BJ (cell line): Measurements from ENCODE around the gene CFL2. TPM values are rescaled to one million over a fixed set of nuclear protein-coding genes. Genes with fewer than 3 reads are reported as not detected.

ENCODE experiments used
- CTCF ChIA-PET: fragments of 350-600 bp; formaldehyde crosslinking; extraction: SDS; loops from one replicate; lab custom pipeline; 2021; ENCODE audit warnings: antibody characterized with exemption, inconsistent platforms; lab: Yijun Ruan, JAX
- POLR2A ChIA-PET: fragments of 300-600 bp; sonication (Branson Sonifier 250); formaldehyde crosslinking; extraction: SDS; loops from one replicate; lab custom pipeline; 2021; ENCODE audit warnings: antibody characterized with exemption; lab: Charles Lee
- DNase-seq: peaks from one replicate; pipeline ENCODE4 v3.0.0-alpha.2; 2011; ENCODE audit warnings: low read depth
- H3K27me3 ChIP-seq: 2 replicates; pipeline ENCODE4 v1.6.0; 2011; ENCODE audit warnings: low read length; ENCODE audit not compliant: control insufficient read depth, insufficient read depth
- H3K36me3 ChIP-seq: 2 replicates; pipeline ENCODE4 v1.5.1; 2011; ENCODE audit warnings: low read length; ENCODE audit not compliant: control insufficient read depth, insufficient read depth
- H3K4me3 ChIP-seq: 2 replicates; pipeline ENCODE4 v1.5.1; 2011; ENCODE audit warnings: low read depth, mild to moderate bottlenecking, control low read depth, low read length
- polyA plus RNA-seq: library from polyadenylated mRNA; depleted of rRNA; stranded (reverse); fragments of >200 nt; gene quantifications from 2 replicates; pipeline ENCODE4 v1.2.3, GENCODE V29; 2011
- TF ChIP-seq, protein P1 (sequence below): IDR thresholded peaks from 2 replicates; pipeline ENCODE4 v1.5.1; 2011; ENCODE audit warnings: low read depth, mild to moderate bottlenecking, control low read depth, inconsistent platforms, low read length, moderate library complexity; ENCODE audit not compliant: insufficient read depth

CFL2 gene
- polyA plus RNA-seq, 1 experiment: 81.4 TPM

DNA sequence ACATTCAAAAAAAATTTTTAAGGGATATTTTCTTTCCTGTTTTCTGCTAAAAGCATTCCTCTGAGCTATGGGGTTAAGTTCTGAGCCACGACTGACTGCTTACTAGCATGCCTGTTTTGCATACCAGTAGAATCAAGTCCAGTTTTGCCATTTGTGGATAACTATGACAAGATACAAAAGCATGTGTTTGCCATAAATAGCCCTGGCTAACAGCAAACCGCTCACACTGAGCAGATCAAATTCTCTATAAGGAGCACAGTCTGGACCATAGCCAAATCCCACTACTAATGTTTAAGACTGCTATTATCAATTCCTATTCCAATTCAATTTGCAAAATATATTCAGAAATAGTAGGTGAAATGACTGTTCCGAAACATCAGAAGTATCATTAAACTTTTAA, 3.2 kb downstream of the CFL2 start:
- CTCF ChIA-PET: interaction anchor here (0.7 to 6.0 kb wide), 4 partner anchors 12 to 673 kb away, joined by 3 to 34 read pairs (median 9); no protein-coding TSS in a partner anchor
- H3K27me3 ChIP-seq: no peaks in the 10 kb centered on the region
- DNase-seq: peak; percentile 68
- no peaks in the 10 kb centered on the region for H3K36me3 ChIP-seq
- POLR2A ChIA-PET: interaction anchor here (0.5 to 2.0 kb wide), 2 partner anchors 11 to 184 kb away, joined by 3 to 12 read pairs; no protein-coding TSS in a partner anchor
- no peak overlapping the region for H3K4me3 ChIP-seq
- TF ChIP-seq, protein P1, sequence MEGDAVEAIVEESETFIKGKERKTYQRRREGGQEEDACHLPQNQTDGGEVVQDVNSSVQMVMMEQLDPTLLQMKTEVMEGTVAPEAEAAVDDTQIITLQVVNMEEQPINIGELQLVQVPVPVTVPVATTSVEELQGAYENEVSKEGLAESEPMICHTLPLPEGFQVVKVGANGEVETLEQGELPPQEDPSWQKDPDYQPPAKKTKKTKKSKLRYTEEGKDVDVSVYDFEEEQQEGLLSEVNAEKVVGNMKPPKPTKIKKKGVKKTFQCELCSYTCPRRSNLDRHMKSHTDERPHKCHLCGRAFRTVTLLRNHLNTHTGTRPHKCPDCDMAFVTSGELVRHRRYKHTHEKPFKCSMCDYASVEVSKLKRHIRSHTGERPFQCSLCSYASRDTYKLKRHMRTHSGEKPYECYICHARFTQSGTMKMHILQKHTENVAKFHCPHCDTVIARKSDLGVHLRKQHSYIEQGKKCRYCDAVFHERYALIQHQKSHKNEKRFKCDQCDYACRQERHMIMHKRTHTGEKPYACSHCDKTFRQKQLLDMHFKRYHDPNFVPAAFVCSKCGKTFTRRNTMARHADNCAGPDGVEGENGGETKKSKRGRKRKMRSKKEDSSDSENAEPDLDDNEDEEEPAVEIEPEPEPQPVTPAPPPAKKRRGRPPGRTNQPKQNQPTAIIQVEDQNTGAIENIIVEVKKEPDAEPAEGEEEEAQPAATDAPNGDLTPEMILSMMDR: no peak

DNA sequence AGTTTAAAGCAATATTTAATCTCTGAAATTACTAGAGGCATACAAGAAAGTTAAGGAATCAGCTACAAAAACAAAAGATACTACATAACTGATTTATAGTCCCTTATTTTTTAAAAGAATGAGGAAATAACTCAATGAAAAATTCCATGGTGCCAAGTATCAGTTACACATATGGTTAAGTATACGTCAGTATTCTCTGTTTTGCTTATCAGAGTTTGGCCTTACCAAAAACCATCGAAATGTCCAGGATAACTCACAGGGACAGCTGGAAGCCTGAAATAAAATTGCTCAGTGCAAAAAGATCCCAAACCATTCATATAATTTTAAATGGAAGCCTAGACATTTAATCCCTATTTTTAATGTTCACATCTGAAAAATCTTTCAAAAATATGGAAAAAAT, 3.6 kb downstream of the CFL2 start:
- no peaks in the 10 kb centered on the region for H3K27me3 ChIP-seq
- TF ChIP-seq, protein P1: no peak
- H3K4me3 ChIP-seq: no peak overlapping the region
- H3K36me3 ChIP-seq: no peaks in the 10 kb centered on the region
- POLR2A ChIA-PET: interaction anchor here (0.5 to 2.0 kb wide), 2 partner anchors 11 to 185 kb away, joined by 3 to 12 read pairs; no protein-coding TSS in a partner anchor
- DNase-seq: no peak
- CTCF ChIA-PET: interaction anchor here (0.7 to 6.0 kb wide), 4 partner anchors 12 to 674 kb away, joined by 3 to 34 read pairs (median 9); no protein-coding TSS in a partner anchor

DNA sequence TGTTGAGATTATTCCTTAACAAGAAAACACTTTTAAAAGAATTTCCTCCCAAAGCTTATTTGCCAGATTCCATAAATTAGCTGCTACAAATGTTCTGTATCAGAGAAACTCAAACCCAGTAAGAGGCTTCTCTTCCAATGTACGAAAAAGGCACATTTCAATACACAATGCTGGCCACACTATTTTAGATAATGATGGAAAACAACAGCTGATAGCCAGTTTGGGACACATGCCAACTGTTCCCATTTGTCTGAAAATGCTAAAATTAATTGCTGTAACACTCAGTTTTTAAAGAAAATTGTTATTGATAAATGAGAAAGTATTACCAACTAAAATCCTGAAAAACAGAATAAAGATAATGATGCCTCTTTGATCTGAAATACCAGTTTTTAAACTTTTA, 4.4 kb downstream of the CFL2 start:
- H3K4me3 ChIP-seq: no peak overlapping the region
- no peaks in the 10 kb centered on the region for H3K36me3 ChIP-seq
- no peak for DNase-seq
- POLR2A ChIA-PET: no interaction called here
- CTCF ChIA-PET: interaction anchor here (1.3 to 6.0 kb wide), 4 partner anchors 9 to 37 kb away, joined by 3 to 34 read pairs (median 10); no protein-coding TSS in a partner anchor
- no peaks in the 10 kb centered on the region for H3K27me3 ChIP-seq
- TF ChIP-seq, protein P1: no peak

DNA sequence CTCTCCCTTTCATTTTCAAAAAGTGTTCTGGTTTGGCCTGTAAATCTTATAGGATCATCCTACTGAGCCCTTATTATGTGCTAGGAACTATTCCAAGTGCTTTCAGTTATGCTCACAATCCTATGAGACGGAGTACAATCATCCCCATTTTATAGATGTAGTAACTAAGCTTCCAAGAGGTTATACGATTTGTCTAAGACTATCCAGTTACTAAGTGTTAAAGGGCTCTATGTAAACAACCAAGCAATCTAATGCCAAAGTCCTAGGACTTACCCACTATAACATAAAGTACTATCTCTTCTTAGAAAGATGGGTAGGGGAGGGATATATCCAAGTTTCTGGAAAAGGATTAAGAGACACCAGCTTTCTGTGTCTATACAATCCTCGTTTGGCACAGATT, 6.7 kb downstream of the CFL2 start:
- no peak overlapping the region for H3K4me3 ChIP-seq
- ChIA-PET POLR2A (interaction anchor here (0.5 kb wide), 1 partner anchor 231 kb away, joined by 6 read pairs; no protein-coding TSS in a partner anchor), CTCF (interaction anchor here (1.5 kb wide), 1 partner anchor 8 kb away, joined by 4 read pairs; no protein-coding TSS in a partner anchor)
- TF ChIP-seq, protein P1: no peak
- no peak for DNase-seq
- no peaks in the 10 kb centered on the region for H3K36me3 ChIP-seq
- no peaks in the 10 kb centered on the region for H3K27me3 ChIP-seq

DNA sequence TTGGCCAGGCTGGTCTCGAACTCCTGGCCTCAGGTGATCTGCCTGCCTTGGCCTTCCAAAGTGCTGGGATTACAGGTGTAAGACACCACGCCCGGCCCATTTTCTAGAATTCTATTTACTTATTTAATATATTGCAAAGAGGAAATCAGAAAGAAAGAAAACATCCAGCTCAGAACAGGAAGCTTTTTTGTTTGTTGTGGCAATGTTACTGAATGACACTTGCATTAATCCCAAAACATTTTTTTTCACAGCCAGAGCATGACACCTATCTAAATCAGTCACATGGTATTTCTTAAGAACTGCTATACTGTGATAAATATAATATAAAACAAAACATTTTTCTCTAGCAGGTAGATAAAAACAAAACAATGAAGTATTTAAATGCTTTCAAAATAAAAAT, 12.6 kb downstream of the CFL2 start:
- CTCF ChIA-PET: interaction anchor here (0.6 to 1.2 kb wide), 2 partner anchors 8 to 208 kb away, joined by 4 to 5 read pairs; no protein-coding TSS in a partner anchor
- POLR2A ChIA-PET: no interaction called here
- TF ChIP-seq, protein P1: no peak

More for the DNA sequence above, 12.6 kb downstream of the CFL2 start:
- Histone ChIP-seq H3K4me3 (no peak overlapping the region), H3K36me3 (no peaks in the 10 kb centered on the region), H3K27me3 (no peaks in the 10 kb centered on the region)
- DNase-seq: no peak
